K562 (cell line): ENCODE measurements around the gene ADPGK. TPM values are rescaled to one million over a fixed set of nuclear protein-coding genes. Genes with fewer than 3 reads are reported as not detected.

Experiments
- ATAC-seq: fragments of 200-7000 bp; cut with Tn5 transposase; 3 replicates; pipeline ENCODE4 v1.9.1; 2020; ENCODE audit warnings: moderate library complexity
- BruUV-seq: library from RNA; stranded (reverse); fragments of 400-500 nt; replicated peaks from 2 replicates; lab custom pipeline; 2021; lab: Mats Ljungman, UMichigan
- CTCF ChIA-PET: fragments of 300-600 bp; formaldehyde crosslinking; extraction: SDS; loops from one replicate; lab custom pipeline; 2021; ENCODE audit warnings: low intra/inter-chr PET ratio; lab: Yijun Ruan, JAX
- POLR2A ChIA-PET: fragments of 300-600, 350-650 bp; sonication (Branson Sonifier 250); formaldehyde crosslinking; extraction: SDS; loops from one replicate; lab custom pipeline; 2021; ENCODE audit warnings: antibody characterized with exemption, inconsistent platforms; lab: Yijun Ruan, JAX
- DNase-seq, 4 experiments: peaks; one replicate each; pipeline versions ENCODE4 v3.0.0 to v3.0.0-alpha.2; 2011 to 2018; ENCODE audit warnings: low spot score in 3 of 4, mixed read lengths in 3 of 4; ENCODE audit errors: extremely low read depth in 1 of 4
- FAIRE-seq: peaks from 2 replicates; lab custom pipeline; 2011; peaks lifted over from hg19 to GRCh38; lab: Jason Lieb, UNC
- H2AFZ ChIP-seq: 2 replicates; pipeline ENCODE4 v1.6.0; 2011; ENCODE audit warnings: low read depth, low read length, control low read depth, inconsistent platforms
- H3K27ac ChIP-seq: fragments of 200-600 bp; 3 replicates; pipeline ENCODE4 v1.8.0; 2011; ENCODE audit warnings: low read depth, mild to moderate bottlenecking, control low read depth, inconsistent platforms, low read length, moderate library complexity, mixed read lengths; ENCODE audit errors: extremely low read depth
- H3K27me3 ChIP-seq, 2 experiments: fragments of 300-600 bp in 1 of 2; 2 replicates in 1 of 2; 3 replicates in 1 of 2; pipeline versions ENCODE4 v1.6.0 to v1.8.0; 2011; ENCODE audit warnings: inconsistent platforms in 2 of 2, low read length in 2 of 2, mild to moderate bottlenecking in 1 of 2, mixed read lengths in 1 of 2, moderate library complexity in 1 of 2; ENCODE audit not compliant: control insufficient read depth in 2 of 2, insufficient read depth in 2 of 2
- H3K36me3 ChIP-seq: fragments of 300-600 bp; 3 replicates; pipeline ENCODE4 v1.8.0; 2011; ENCODE audit warnings: mild to moderate bottlenecking, low read length, inconsistent platforms; ENCODE audit not compliant: control insufficient read depth, insufficient read depth
- H3K4me1 ChIP-seq, 2 experiments: fragments of 200-600 bp in 1 of 2; replicated peaks in 1 of 2; 2 replicates in 1 of 2; 3 replicates in 1 of 2; pipeline versions ENCODE4 v1.5.1 to v1.8.0; 2011; ENCODE audit warnings: inconsistent platforms in 2 of 2, low read length in 2 of 2, mild to moderate bottlenecking in 1 of 2, mixed read lengths in 1 of 2, moderate library complexity in 1 of 2; ENCODE audit not compliant: control insufficient read depth in 2 of 2, insufficient read depth in 2 of 2
- H3K4me2 ChIP-seq: 2 replicates; pipeline ENCODE4 v1.6.1; 2011; ENCODE audit warnings: low read length, control low read depth, inconsistent platforms, mixed read lengths; ENCODE audit not compliant: insufficient read depth
- H3K4me3 ChIP-seq: fragments of 200-600 bp; sonication (generic), shearing (Covaris generic); 2 replicates; pipeline ENCODE4 v1.5.1; 2016; ENCODE audit warnings: control low read depth, inconsistent platforms
- H3K79me2 ChIP-seq: fragments of 200-600 bp; 3 replicates; pipeline ENCODE4 v1.8.0; 2011; ENCODE audit warnings: low read length, inconsistent platforms; ENCODE audit not compliant: control insufficient read depth, insufficient read depth
- H3K9ac ChIP-seq, 2 experiments: 2 replicates each; pipeline versions ENCODE4 v1.6.0 to v1.6.1; 2011; ENCODE audit warnings: low read depth in 2 of 2, low read length in 2 of 2, control low read depth in 1 of 2, inconsistent platforms in 1 of 2, mild to moderate bottlenecking in 1 of 2, mixed read lengths in 1 of 2; ENCODE audit not compliant: insufficient read depth in 1 of 2
- H3K9me1 ChIP-seq: one replicate; pipeline ENCODE4 v1.6.0; 2011; ENCODE audit warnings: inconsistent platforms, mild to moderate bottlenecking, low read length, moderate library complexity; ENCODE audit not compliant: control insufficient read depth, insufficient read depth
- H3K9me3 ChIP-seq: replicated peaks from 2 replicates; pipeline ENCODE4 v1.5.1; 2011; ENCODE audit warnings: low read depth, low read length, inconsistent platforms; ENCODE audit not compliant: control insufficient read depth, insufficient read depth
- H4K20me1 ChIP-seq: replicated peaks from 2 replicates; pipeline ENCODE4 v1.6.1; 2011; ENCODE audit warnings: low read length, inconsistent platforms, mixed read lengths; ENCODE audit not compliant: control insufficient read depth, insufficient read depth
- ARID1B ChIP-seq: fragments of 450-650 bp; IDR thresholded peaks from 2 replicates; pipeline ENCODE4 v1.6.1; 2016; ENCODE audit warnings: antibody characterized with exemption, mild to moderate bottlenecking, inconsistent platforms
- CBFA2T2 ChIP-seq: fragments of 450-650 bp; conservative IDR thresholded peaks from 2 replicates; pipeline ENCODE4 v1.6.1; 2017; ENCODE audit warnings: mild to moderate bottlenecking
- CBFA2T3 ChIP-seq: fragments of 450-650 bp; IDR thresholded peaks from 2 replicates; pipeline ENCODE4 v1.6.1; 2017
- FOXA3 ChIP-seq, 2 experiments: fragments of 450-650 bp in 1 of 2; sonication (generic) in 1 of 2; formaldehyde crosslinking; IDR thresholded peaks in 1 of 2; conservative IDR thresholded peaks in 1 of 2; 2 replicates each; pipeline versions ENCODE4 v1.4.0 to v1.8.0; 2020 to 2022; ENCODE audit warnings: mild to moderate bottlenecking in 2 of 2, missing genetic modification reagents in 1 of 2
- HOXB6 ChIP-seq: fragments of 250-450 bp; sonication (Bioruptor Pico); IDR thresholded peaks from 2 replicates; pipeline ENCODE4 v1.5.1; 2022; ENCODE audit warnings: mild to moderate bottlenecking, borderline replicate concordance
- ILK ChIP-seq: fragments of 450-650 bp; IDR thresholded peaks from 2 replicates; pipeline ENCODE4 v1.6.1; 2016; ENCODE audit warnings: missing genetic modification characterization, low read depth, mild to moderate bottlenecking, missing compliant biosample characterization, moderate library complexity, borderline replicate concordance
- KDM1A ChIP-seq, 2 experiments: fragments of 450-650 bp; IDR thresholded peaks; 2 replicates each; pipeline ENCODE4 v1.6.1; 2016; ENCODE audit warnings: mild to moderate bottlenecking in 2 of 2
- SIRT6 ChIP-seq: IDR thresholded peaks from one replicate; pipeline ENCODE4 v1.6.1; 2012; ENCODE audit warnings: low read depth, mild to moderate bottlenecking, control low read depth, inconsistent platforms, low read length, moderate library complexity
- TAL1 ChIP-seq: fragments of 450-650 bp; IDR thresholded peaks from 2 replicates; pipeline ENCODE4 v1.6.1; 2016; ENCODE audit warnings: mild to moderate bottlenecking
- WGBS: fragments of 100-300 bp; shearing (Covaris generic); methylation state at CpG from one replicate; pipeline ENCODE4 v1.1.6; 2016; ENCODE audit warnings: low coverage, mixed read lengths; ENCODE audit not compliant: insufficient coverage; ENCODE audit errors: missing lambda C conversion rate; 5-methylcytosine and 5-hydroxymethylcytosine counted together
- in situ Hi-C: fragments of 300-500 bp; cut with MboI; formaldehyde crosslinking; loops from 4 replicates; pipeline ENCODE4 v1.15.0; 2018; ENCODE audit warnings: inconsistent platforms, mixed read lengths
- intact Hi-C: fragments of 100-400 bp; cut with micrococcal nuclease; formaldehyde crosslinking; loops from 2 replicates; pipeline ENCODE4 v1.14.2; 2022
- polyA plus RNA-seq, 8 experiments: library from polyadenylated mRNA; depleted of rRNA in 4 of 8; stranded (reverse) in 5 of 8; unstranded in 3 of 8; fragments of >200 nt; fragmentation: Nextera tagmentation in 2 of 8; fragmentation: Illumina TruSeq in 1 of 8; extraction: Ambion mirVana in 2 of 8; extraction: Trizol in 1 of 8; gene quantifications; 2 replicates each; pipeline versions ENCODE4 v1.2.1 to v1.2.3, GENCODE V29; 2011 to 2014; ENCODE audit warnings: inconsistent platforms in 1 of 8, missing spikeins in 1 of 8
- total RNA-seq, 7 experiments: library from RNA; depleted of rRNA in 6 of 7; stranded (reverse); fragments of >200 nt in 6 of 7; fragmentation: Illumina TruSeq in 2 of 7; extraction: Trizol in 2 of 7; gene quantifications; 2 replicates each; pipeline versions ENCODE4 v1.2.1 to v1.2.3, GENCODE V29; 2011 to 2021; ENCODE audit warnings: low replicate concordance in 1 of 7

The ADPGK gene
- total and polyA plus RNA-seq, 9 of the 15 experiments (the other 6 are each of a cell fraction or from before 2014, with no cell fraction given): 13.4 to 97.4 (median 48.5) TPM

GRCh38 chr15:72735111-72735510 is 48.4 kb downstream of the ADPGK start (continued):
- TF ChIP-seq HOXB6: no peak

GRCh38 chr15:72733941-72734738 is 49.4 kb downstream of the ADPGK start:
- in situ Hi-C loops (no loop called here), intact Hi-C loops (no loop called here)
- no peaks in the 10 kb centered on the region for H3K27me3 ChIP-seq
- no peak for TF ChIP-seq SIRT6
- peak in 1 of 2 experiments; percentile 76; a peak in 2 of 4 replicates for TF ChIP-seq FOXA3 (CRISPR knock-in tag; conservative IDR thresholded peaks at IDR 0.05 in 1 of 2, IDR thresholded peaks at IDR 0.05 in 1 of 2)
- TF ChIP-seq ILK (tag): no peak
- TF ChIP-seq TAL1: peak; percentile 17; the same call in 1 of the 2 replicates
- peak; percentile 25; the same call in 1 of the 2 replicates for TF ChIP-seq CBFA2T2
- peak; percentile 61 for TF ChIP-seq CBFA2T3
- peak; percentile 33; the same call in 1 of the 2 replicates for TF ChIP-seq ARID1B
- TF ChIP-seq KDM1A (IDR thresholded peaks at IDR 0.05): 0 out of 4 replicates have a peak, but pooled peaks of 1 of the 2 experiments have one; percentile 8
- H3K9ac ChIP-seq: no peak overlapping the region
- no TSS peak for BruUV-seq
- H3K4me1 ChIP-seq: peaks cover 0 to 3% of the 10 kb centered on the region in 2 experiments; a peak in 3 of 5 replicates
- no peaks in the 10 kb centered on the region for H4K20me1 ChIP-seq
- no peak for DNase-seq
- ChIA-PET POLR2A (interaction anchor here (0.7 kb wide), 2 partner anchors 36 to 46 kb away, joined by 3 read pairs; no protein-coding TSS in a partner anchor), CTCF (no interaction called here)
- WGBS: 30% methylated on average over 2 of the region's 2 CpGs
- H3K36me3 ChIP-seq: peaks cover 65% of the 10 kb centered on the region
- H3K27ac ChIP-seq: no peak overlapping the region
- ATAC-seq: no peak
- no peak for FAIRE-seq
- H3K9me1 ChIP-seq: no peaks in the 10 kb centered on the region
- no peak overlapping the region for H2AFZ ChIP-seq
- no peak overlapping the region for H3K4me2 ChIP-seq
- H3K4me3 ChIP-seq: no peak overlapping the region
- H3K9me3 ChIP-seq: no peaks in the 10 kb centered on the region
- H3K79me2 ChIP-seq: no peaks in the 10 kb centered on the region
